SJSA1 (cell line): Measurements from ENCODE around the gene ANO6. TPM values are rescaled to one million over a fixed set of nuclear protein-coding genes. Genes with fewer than 3 reads are reported as not detected.

Source experiments
- DNase-seq, 2 experiments: peaks; one replicate each; pipeline ENCODE4 v3.0.0-alpha.2; 2015 to 2020; ENCODE audit warnings: low spot score in 2 of 2, low read depth in 1 of 2
- H3K27ac ChIP-seq: fragments of 250-450 bp; sonication (Bioruptor Pico); 2 replicates; pipeline ENCODE4 v1.5.1; 2020; ENCODE audit warnings: mild to moderate bottlenecking, moderate library complexity
- H3K27me3 ChIP-seq: fragments of 250-450 bp; sonication (Bioruptor Pico); replicated peaks from 2 replicates; pipeline ENCODE4 v1.5.1; 2020; ENCODE audit warnings: mild to moderate bottlenecking, moderate library complexity
- H3K36me3 ChIP-seq: fragments of 250-450 bp; sonication (Bioruptor Pico); 2 replicates; pipeline ENCODE4 v1.5.1; 2020; ENCODE audit warnings: mild to moderate bottlenecking
- H3K4me1 ChIP-seq: fragments of 250-450 bp; sonication (Bioruptor Pico); replicated peaks from 2 replicates; pipeline ENCODE4 v1.6.1; 2021; ENCODE audit warnings: mild to moderate bottlenecking
- H3K4me3 ChIP-seq: fragments of 250-450 bp; sonication (Bioruptor Pico); 2 replicates; pipeline ENCODE4 v1.5.1; 2020; ENCODE audit warnings: mild to moderate bottlenecking
- H3K9me3 ChIP-seq: fragments of 250-450 bp; sonication (Bioruptor Pico); replicated peaks from 2 replicates; pipeline ENCODE4 v1.5.1; 2020; ENCODE audit warnings: mild to moderate bottlenecking
- total RNA-seq: library from RNA; depleted of rRNA; stranded (reverse); fragments of >200 nt; shearing (Covaris generic); gene quantifications from 2 replicates; pipeline ENCODE4 v1.2.3, GENCODE V29; 2014

The ANO6 gene
- total RNA-seq, 1 experiment from 2014 or later, result 88.8 TPM

DNA sequence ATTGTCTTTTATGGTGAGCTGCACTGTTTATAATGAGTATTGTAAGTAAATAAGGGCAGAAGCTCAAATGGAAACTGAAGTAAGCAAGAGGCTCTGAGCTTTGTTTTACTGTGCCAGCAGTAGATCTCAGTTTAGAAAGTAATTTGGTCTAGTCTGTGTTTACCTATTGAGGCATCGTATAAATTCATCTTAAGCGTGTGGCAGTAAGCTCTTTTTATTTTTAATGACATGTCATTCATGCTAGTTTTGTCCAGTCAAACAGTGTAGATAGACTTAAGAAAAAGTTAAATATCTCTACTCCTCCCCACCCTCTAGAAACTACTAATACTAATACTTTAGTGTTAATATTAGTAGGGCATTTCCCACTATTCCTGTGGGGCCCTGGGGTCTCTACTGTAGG is 2.0 kb downstream of the ANO6 start:
- DNase-seq, result peak in 1 of 2 experiments; percentile 37
- H3K4me3 ChIP-seq, result peak overlapping the region; percentile 73
- H3K27ac ChIP-seq, result peak overlapping the region; percentile 78

DNA sequence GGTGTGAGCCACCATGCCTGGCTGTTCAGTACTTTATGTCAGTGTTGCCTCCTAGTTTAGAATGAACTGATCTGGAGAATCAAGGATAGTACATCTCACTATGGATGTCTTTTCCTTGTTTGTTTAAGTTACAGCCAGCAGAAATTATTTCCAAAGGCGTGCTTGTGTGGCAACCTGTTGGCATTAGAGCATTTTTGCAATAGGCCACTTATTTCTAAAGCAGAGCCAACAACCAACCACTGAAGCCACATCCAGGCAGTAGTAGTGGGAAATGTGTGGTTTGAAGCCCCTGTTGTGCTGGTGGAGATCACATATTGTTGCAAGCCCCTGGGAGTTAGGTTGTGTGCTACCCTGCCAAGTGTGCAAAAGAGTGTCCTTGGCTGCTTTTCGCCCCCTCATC is 3.7 kb downstream of the ANO6 start:
- no peak for DNase-seq
- no peaks in the 10 kb centered on the region for H3K27me3 ChIP-seq
- H3K9me3 ChIP-seq, result no peaks in the 10 kb centered on the region
- no peak overlapping the region for H3K27ac ChIP-seq
- H3K4me3 ChIP-seq, result no peak overlapping the region
- H3K4me1 ChIP-seq, result peaks cover 17% of the 10 kb centered on the region; the same call in 1 of the 2 replicates
- H3K36me3 ChIP-seq, result peaks cover 7% of the 10 kb centered on the region; the same call in 1 of the 2 replicates

More for the DNA sequence above, 2.0 kb downstream of the ANO6 start:
- H3K9me3 ChIP-seq, result no peaks in the 10 kb centered on the region
- H3K27me3 ChIP-seq, result no peaks in the 10 kb centered on the region
- H3K36me3 ChIP-seq, result peaks cover 7% of the 10 kb centered on the region; the same call in 1 of the 2 replicates
- peaks cover 9% of the 10 kb centered on the region; the same call in 1 of the 2 replicates for H3K4me1 ChIP-seq

DNA sequence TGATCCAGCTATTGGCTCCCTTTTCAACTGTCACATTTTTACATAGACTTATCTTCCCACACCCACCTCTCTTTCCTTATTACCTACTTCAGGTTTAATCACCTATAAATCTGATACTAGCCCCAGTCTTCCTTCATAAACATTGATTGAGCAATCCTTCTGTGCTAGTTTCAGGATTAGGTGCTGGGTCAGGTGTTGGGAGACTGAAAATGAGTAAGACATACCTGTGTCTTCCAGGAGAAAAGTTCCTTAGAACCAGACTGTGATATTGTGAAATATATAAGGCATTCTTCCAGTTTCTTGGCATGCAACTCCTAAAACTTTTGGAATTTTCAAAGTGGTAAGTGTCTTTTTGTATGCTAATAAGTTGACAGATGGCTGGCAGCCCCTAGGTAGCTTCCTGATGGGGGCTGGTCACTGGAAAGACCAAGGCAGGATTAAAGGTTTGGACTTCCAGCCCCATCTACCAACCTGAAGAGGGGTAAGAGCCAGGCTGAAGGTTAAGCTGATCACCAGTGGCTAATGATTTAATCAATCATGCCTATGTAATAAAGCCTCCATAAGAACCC is 4.6 kb downstream of the ANO6 start:
- Histone ChIP-seq H3K27ac (no peak overlapping the region), H3K4me1 (peaks cover 20% of the 10 kb centered on the region; the same call in 1 of the 2 replicates), H3K4me3 (no peak overlapping the region), H3K36me3 (peaks cover 7% of the 10 kb centered on the region; the same call in 1 of the 2 replicates), H3K27me3 (no peaks in the 10 kb centered on the region), H3K9me3 (no peaks in the 10 kb centered on the region)
- no peak for DNase-seq

DNA sequence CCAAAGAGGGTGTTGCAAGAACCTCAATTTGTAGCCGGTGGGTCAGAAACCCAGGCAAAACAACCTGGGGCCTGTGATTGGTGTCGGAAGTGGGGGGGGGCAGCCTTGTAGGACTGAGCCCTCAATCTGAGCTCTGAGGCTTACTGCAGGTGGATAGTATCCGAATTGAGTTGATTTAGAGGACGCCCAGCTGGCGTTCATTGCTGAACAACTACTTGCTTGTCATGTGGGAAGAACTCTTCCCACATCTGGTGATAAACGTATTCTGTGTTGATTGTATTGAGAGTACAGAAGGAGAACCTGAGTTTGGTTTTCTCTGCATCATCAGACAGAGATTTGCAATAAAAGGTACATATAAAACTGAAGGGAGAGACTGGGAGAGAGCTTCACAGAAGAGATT is 5.1 kb downstream of the ANO6 start:
- H3K27me3 ChIP-seq, result no peaks in the 10 kb centered on the region
- H3K4me3 ChIP-seq, result no peak overlapping the region
- DNase-seq, result no peak
- peaks cover 20% of the 10 kb centered on the region; the same call in 1 of the 2 replicates for H3K4me1 ChIP-seq
- no peaks in the 10 kb centered on the region for H3K9me3 ChIP-seq
- peaks cover 7% of the 10 kb centered on the region; the same call in 1 of the 2 replicates for H3K36me3 ChIP-seq
- H3K27ac ChIP-seq, result no peak overlapping the region

DNA sequence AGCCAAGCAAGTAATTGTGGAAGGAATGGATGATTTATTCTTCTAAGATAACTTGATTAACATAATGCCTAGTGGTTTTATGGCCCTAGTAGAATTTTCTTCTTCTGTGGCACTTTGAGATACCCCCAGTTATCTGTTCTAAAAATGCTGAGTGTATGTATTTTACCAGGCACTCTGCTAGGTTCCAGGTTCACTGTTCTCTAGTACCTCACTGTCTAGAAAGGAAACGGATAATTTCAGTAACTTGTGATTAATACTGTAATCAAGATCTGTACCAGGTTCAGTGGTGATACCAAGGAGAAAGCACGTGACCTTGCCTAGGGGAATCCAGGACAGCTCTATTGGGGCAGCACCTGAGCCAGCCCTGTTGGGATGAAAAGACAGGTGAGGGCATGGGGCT is 8.0 kb downstream of the ANO6 start:
- no peak overlapping the region for H3K27ac ChIP-seq
- DNase-seq, result no peak
- no peaks in the 10 kb centered on the region for H3K27me3 ChIP-seq
- peaks cover 11% of the 10 kb centered on the region; the same call in 1 of the 2 replicates for H3K4me1 ChIP-seq
- no peaks in the 10 kb centered on the region for H3K36me3 ChIP-seq
- H3K9me3 ChIP-seq, result no peaks in the 10 kb centered on the region
- no peak overlapping the region for H3K4me3 ChIP-seq

DNA sequence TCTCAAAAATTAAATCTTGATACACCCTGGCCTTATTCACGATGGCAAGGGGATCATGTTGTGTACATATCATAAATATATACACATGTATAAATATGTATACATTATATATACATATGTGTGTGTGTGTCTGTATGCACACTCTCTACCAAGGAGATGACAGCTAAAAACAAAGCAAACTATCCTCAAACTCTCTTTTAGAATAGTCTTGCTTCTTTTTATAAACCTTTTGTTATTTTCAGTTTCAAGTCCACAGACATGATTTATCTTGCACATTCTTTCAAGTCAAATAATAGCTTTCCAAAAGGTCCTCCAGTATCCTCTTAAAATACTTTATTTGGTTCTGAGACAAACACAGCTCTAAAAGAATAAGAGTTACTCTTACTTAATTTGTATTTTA is 8.4 kb downstream of the ANO6 start:
- no peaks in the 10 kb centered on the region for H3K9me3 ChIP-seq
- peaks cover 11% of the 10 kb centered on the region; the same call in 1 of the 2 replicates for H3K4me1 ChIP-seq
- no peaks in the 10 kb centered on the region for H3K36me3 ChIP-seq
- no peaks in the 10 kb centered on the region for H3K27me3 ChIP-seq
- H3K27ac ChIP-seq, result no peak overlapping the region
- H3K4me3 ChIP-seq, result no peak overlapping the region
- DNase-seq, result no peak

DNA sequence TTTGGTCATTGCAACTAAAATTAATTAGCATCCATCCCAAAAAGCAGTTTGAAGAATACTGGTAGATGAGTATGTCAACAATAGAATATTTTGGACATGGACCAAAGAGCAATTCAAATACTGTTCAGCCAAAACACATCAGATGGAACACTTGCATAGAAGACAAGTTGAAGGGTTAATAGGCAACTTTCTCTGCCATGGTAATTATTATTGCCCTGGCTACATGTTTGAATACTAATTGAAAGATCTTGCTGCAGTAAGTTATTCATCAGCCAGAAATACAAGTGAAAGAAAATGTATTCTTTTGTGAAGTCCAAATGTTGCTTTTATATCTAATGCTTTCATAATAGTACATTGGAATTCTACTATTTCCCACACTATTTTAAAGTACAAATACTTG is 10.1 kb downstream of the ANO6 start:
- Histone ChIP-seq H3K27me3 (no peaks in the 10 kb centered on the region), H3K9me3 (no peaks in the 10 kb centered on the region), H3K27ac (no peak overlapping the region), H3K4me3 (no peak overlapping the region), H3K36me3 (no peaks in the 10 kb centered on the region), H3K4me1 (peaks cover 14% of the 10 kb centered on the region)
- DNase-seq, result no peak

DNA sequence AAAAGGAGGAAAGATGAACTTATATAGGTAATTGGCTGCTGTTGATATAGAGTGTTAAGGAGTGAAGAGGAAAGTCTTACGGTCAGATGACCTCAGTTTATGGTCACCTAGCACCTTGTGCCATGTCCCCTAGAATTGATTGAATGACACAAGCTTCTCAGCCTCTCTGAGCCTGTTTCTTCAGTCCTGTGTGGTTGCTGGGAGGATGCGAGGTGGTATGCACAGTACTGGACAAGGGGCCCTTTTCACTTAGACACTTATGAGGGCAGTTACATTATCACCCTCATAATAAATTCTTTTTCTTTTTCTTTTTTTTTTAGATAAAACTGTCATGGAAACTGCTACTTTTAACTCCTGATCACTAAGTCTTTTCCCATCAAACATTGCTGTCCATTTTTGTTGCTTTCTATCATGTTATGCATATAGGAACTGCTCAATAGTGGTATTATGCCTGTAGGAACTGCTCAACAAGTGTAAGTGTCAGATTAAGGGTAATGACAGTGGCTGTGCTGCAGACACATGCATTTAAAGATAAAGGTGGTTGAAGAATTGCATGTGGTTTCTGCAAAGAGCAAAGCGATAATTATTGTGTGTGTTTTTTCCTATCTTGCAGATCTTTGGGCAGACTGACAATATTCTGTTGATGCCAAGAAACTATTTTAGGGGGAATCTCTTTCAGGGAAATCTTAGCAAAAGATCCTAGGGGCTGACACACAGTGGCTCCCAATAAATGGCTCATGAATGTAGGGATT is 11.6 kb downstream of the ANO6 start:
- H3K27me3 ChIP-seq, result no peaks in the 10 kb centered on the region
- H3K9me3 ChIP-seq, result no peaks in the 10 kb centered on the region
- H3K36me3 ChIP-seq, result no peaks in the 10 kb centered on the region
- H3K27ac ChIP-seq, result no peak overlapping the region
- DNase-seq, result no peak
- peaks cover 29% of the 10 kb centered on the region for H3K4me1 ChIP-seq
- H3K4me3 ChIP-seq, result no peak overlapping the region

DNA sequence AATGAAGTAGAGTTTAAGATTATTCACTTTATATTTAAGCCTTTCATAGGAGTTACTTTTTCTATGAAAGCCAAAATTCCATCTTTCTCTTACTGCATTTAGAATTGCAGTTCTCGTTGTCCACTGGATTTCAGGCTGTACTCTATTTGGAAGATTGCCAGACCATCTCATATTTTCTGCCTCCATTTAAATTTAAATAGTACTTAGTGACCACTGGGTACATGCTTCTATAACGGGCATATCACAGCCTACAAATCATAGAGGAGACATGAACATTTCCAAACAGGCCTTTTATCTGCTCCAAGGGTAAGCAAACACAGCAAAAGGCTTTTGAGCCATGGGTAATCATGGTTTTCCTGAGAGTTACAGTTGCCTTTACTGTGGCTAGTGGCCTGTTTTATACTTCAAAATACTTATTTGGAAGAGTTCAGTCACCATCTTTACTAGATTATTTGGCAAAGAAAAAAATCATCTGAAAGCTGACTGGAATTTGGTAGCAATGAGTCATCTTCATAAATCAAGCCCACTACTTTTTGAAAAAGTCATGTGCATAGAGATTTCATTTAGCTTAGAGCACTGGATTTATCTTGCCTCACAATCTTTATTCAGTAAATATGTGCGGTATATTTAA is 15.7 kb downstream of the ANO6 start:
- H3K4me1 ChIP-seq, result peaks cover 55% of the 10 kb centered on the region

DNA sequence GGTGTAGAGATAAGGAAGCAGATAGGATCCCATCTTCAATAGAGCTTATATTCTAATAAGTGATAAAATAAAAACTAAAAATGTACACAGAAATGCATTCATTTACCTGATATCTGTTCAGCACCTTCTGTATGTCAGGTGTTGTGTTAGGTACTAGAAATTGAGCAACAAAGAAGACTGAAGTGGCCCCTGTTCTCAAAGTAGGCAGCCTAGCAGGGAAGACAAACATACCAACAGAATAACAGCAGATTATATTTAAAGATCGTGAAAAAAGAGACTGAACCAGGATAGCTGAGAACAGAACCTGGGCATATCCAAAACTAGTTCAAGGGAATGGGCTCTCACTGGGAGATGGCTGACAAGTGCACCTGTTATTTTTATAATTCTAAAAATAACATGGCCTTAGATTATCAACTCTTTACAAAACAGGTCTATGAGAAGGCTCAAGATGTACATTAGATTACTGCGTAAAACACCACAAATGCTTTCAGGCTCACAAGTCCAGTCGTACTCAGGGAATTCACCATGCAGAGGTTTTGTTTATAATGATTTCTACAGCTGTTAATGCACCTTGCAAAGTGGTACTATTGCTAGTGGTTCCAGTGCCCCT is 16.4 kb downstream of the ANO6 start:
- Histone ChIP-seq H3K4me1 (peaks cover 55% of the 10 kb centered on the region), H3K27me3 (no peaks in the 10 kb centered on the region), H3K36me3 (no peaks in the 10 kb centered on the region), H3K9me3 (no peaks in the 10 kb centered on the region), H3K4me3 (no peak overlapping the region), H3K27ac (peak overlapping the region; percentile 99)
- no peak for DNase-seq

More for the DNA sequence above, 15.7 kb downstream of the ANO6 start:
- no peaks in the 10 kb centered on the region for H3K27me3 ChIP-seq
- DNase-seq, result no peak
- H3K9me3 ChIP-seq, result no peaks in the 10 kb centered on the region
- no peaks in the 10 kb centered on the region for H3K36me3 ChIP-seq
- H3K4me3 ChIP-seq, result no peak overlapping the region
- H3K27ac ChIP-seq, result peak overlapping the region; percentile 99

DNA sequence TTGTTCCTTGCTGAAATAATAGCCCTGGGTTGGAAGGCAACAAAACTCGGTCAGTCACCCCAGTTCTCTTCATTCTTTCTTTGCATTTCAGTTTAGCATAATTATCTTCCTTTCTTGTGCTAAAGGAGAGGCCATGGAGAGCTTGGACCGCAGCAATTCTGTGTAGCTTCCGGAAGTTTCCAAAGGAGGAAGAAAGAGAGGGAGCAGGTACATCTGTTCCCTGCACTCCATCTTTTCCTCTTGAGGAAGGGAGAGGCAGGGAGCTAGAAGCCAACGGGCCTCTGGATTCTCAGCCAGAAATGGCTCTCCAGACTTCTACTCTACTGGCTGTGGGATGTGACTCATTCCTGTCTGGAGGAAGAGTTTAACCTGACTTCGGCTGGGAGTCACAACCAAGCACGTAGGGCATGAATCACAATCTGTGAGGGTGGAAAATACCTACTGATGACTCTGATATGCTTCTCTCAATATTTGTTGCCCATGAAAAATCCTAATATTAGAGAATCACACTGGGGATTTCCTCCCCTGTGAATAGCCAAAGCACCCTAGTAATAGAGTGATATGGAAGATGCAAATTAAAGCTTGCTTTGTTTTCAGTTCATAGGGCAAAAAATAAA is 17.0 kb downstream of the ANO6 start:
- DNase-seq, result peak; percentile 82 to 83
- H3K9me3 ChIP-seq, result no peaks in the 10 kb centered on the region
- no peaks in the 10 kb centered on the region for H3K27me3 ChIP-seq
- peak overlapping the region; percentile 99 for H3K27ac ChIP-seq
- no peaks in the 10 kb centered on the region for H3K36me3 ChIP-seq
- no peak overlapping the region for H3K4me3 ChIP-seq
- H3K4me1 ChIP-seq, result peaks cover 55% of the 10 kb centered on the region

DNA sequence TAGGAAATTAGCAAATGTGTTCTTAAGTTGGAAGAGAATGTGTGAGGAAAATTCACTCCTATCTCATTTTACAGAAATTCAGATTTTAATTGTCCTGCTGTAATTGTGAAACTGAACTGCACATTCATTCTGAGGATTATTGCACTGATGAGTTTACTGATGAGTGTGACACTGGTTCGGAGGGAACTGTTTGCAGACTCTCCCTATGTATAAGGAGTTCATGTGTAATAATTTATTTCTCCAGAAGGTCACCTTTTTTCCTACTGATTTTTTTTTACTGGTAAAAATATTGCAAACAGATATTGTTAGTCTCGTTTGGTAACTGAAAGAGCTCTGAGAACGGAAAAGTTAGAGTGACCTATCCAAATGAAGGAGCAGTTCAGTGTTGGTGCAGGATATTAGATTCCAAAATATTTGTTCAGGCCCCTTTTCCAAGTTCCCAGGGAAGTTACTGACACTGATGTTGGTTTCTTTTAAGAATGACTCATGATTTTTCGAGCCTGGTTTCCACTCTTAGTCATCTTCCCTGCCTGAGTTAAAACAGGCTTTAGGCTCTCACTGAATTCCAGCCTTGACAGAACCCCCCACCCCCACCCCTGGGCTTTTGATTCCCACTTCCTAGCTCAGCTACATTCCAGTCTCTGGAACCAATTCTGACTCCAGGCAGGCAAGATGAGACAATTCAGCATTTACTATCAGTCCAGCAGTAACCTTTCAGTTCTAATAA is 18.4 kb downstream of the ANO6 start:
- Histone ChIP-seq H3K27ac (peak overlapping the region; percentile 99), H3K36me3 (no peaks in the 10 kb centered on the region), H3K9me3 (no peaks in the 10 kb centered on the region), H3K27me3 (no peaks in the 10 kb centered on the region), H3K4me1 (peaks cover 55% of the 10 kb centered on the region), H3K4me3 (no peak overlapping the region)
- peak; percentile 70 to 93 for DNase-seq
